DND-41 (cell line): ENCODE measurements around the gene LONRF2.

Experiments used
- ATAC-seq: fragments of 200-7000 bp; cut with Tn5 transposase; 3 replicates; pipeline ENCODE4 v1.9.1; 2021; ENCODE audit warnings: low read depth; ENCODE audit not compliant: insufficient read depth
- DNase-seq: peaks from one replicate; pipeline ENCODE4 v3.0.0-alpha.2; 2020
- H2AFZ ChIP-seq: 2 replicates; pipeline ENCODE4 v1.6.0; 2012; ENCODE audit warnings: low read depth, low read length
- H3K27ac ChIP-seq: 2 replicates; pipeline ENCODE4 v1.5.1; 2012; ENCODE audit warnings: low read length, inconsistent platforms
- H3K27me3 ChIP-seq: fragments of 200-600 bp; sonication (generic); 2 replicates; pipeline ENCODE4 v1.6.0; 2012; ENCODE audit warnings: low read length, mild to moderate bottlenecking, inconsistent platforms; ENCODE audit not compliant: insufficient read depth, poor library complexity
- H3K36me3 ChIP-seq: 2 replicates; pipeline ENCODE4 v1.5.1; 2012; ENCODE audit warnings: low read length, inconsistent platforms; ENCODE audit not compliant: insufficient read depth
- H3K4me1 ChIP-seq: 2 replicates; pipeline ENCODE4 v1.5.1; 2012; ENCODE audit warnings: mild to moderate bottlenecking, low read length; ENCODE audit not compliant: insufficient read depth
- H3K4me2 ChIP-seq: 2 replicates; pipeline ENCODE4 v1.6.0; 2012; ENCODE audit warnings: mild to moderate bottlenecking, moderate library complexity, low read length, inconsistent platforms; ENCODE audit not compliant: insufficient read depth
- H3K4me3 ChIP-seq, 2 experiments: fragments of 200-600 bp in 1 of 2; shearing (Covaris generic) in 1 of 2; 2 replicates each; pipeline ENCODE4 v1.5.1; 2012 to 2016; ENCODE audit warnings: inconsistent platforms in 2 of 2, low read length in 2 of 2, mild to moderate bottlenecking in 2 of 2, low read depth in 1 of 2, moderate library complexity in 1 of 2
- H3K79me2 ChIP-seq: 2 replicates; pipeline ENCODE4 v1.6.0; 2012; ENCODE audit warnings: low read length, inconsistent platforms; ENCODE audit not compliant: insufficient read depth
- H3K9ac ChIP-seq: 2 replicates; pipeline ENCODE4 v1.6.0; 2012; ENCODE audit warnings: low read depth, mild to moderate bottlenecking, inconsistent platforms, low read length, moderate library complexity
- H3K9me3 ChIP-seq: 2 replicates; pipeline ENCODE4 v1.5.1; 2012; ENCODE audit warnings: low read length, moderate library complexity, mild to moderate bottlenecking, inconsistent platforms; ENCODE audit not compliant: insufficient read depth, severe bottlenecking
- H4K20me1 ChIP-seq: 2 replicates; pipeline ENCODE4 v1.6.0; 2012; ENCODE audit warnings: low read length; ENCODE audit not compliant: insufficient read depth
- CTCF ChIP-seq: IDR thresholded peaks from 2 replicates; pipeline ENCODE4 v1.5.1; 2012; ENCODE audit warnings: borderline replicate concordance, low read length, moderate library complexity, mild to moderate bottlenecking; ENCODE audit not compliant: poor library complexity, severe bottlenecking; ENCODE audit errors: extremely low read depth
- EZH2 ChIP-seq: IDR thresholded peaks from 3 replicates; pipeline ENCODE4 v1.6.1; 2012; ENCODE audit warnings: borderline replicate concordance, low read depth, mild to moderate bottlenecking, moderate library complexity, low read length, inconsistent platforms; ENCODE audit not compliant: severe bottlenecking

LONRF2 gene

DNA sequence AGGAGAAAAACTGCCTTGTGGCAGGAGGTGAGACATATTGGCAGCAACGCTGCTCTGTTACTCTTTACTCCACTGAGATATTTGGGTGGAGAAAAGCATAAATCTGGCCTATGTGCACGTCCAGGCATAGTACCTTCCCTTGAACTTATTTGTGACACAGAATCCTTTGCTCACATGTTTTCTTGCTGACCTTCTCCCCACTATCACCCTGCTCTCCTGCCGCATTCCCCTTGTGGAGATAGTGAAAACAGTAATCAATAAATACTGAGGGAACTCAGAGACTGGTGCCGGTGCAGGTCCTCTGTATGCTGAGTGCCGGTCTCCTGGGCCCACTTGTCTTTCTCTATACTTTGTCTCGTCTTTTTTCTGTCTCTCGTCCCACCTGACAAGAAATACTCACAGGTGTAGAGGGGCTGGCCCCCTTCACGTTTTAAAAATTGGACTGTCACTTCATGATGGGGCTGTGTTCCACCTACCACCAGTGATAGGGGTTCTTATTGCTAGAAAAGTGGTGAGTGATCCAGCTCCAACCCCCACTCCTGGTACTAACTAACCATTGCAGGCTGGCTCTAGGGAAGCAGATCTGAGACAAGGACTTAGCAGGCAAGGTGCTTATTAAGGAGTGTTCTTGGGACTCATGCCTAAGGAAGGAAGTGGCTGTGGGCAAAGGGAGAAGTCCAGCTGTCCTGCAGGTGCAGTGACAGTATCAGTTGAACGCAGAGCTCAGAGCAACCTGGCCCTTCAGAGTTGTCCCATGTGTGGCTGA lies 51.7 kb downstream of the LONRF2 start:
- no peak overlapping the region for H3K4me3 ChIP-seq
- no peaks in the 10 kb centered on the region for H3K36me3 ChIP-seq
- H3K9me3 ChIP-seq, result no peaks in the 10 kb centered on the region
- no peaks in the 10 kb centered on the region; the same call in 1 of the 2 replicates for H3K4me1 ChIP-seq
- H3K27me3 ChIP-seq, result no peaks in the 10 kb centered on the region
- TF ChIP-seq EZH2, result no peak
- TF ChIP-seq CTCF, result no peak
- H3K4me2 ChIP-seq, result no peak overlapping the region
- H2AFZ ChIP-seq, result no peak overlapping the region
- DNase-seq (no peak), ATAC-seq (no peak)
- H3K79me2 ChIP-seq, result no peaks in the 10 kb centered on the region
- no peak overlapping the region for H3K9ac ChIP-seq
- H4K20me1 ChIP-seq, result no peaks in the 10 kb centered on the region
- no peak overlapping the region for H3K27ac ChIP-seq

DNA sequence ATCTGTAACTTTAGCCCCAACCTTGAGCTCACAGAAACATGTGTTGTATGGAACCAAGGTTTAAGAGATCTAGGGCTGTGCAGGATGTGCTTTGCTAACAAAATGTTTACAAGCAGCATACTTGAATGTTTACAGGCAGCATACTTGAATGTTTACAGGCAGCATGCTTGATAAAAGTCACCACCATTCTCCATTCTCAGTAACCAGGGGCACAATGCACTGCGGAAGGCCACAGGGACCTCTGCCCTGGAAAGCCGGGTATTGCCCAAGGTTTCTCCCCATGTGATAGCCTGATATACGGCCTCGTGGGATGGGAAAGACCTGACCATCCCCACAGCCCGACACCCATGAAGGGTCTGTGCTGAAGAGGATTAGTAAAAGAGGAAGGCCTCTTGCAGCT lies 52.4 kb downstream of the LONRF2 start:
- Histone ChIP-seq H3K27ac (no peak overlapping the region), H3K27me3 (no peaks in the 10 kb centered on the region), H3K4me3 (no peak overlapping the region), H3K4me2 (no peak overlapping the region), H4K20me1 (no peaks in the 10 kb centered on the region), H3K9ac (no peak overlapping the region), H3K9me3 (no peaks in the 10 kb centered on the region), H3K36me3 (no peaks in the 10 kb centered on the region), H3K79me2 (no peaks in the 10 kb centered on the region), H3K4me1 (no peaks in the 10 kb centered on the region; the same call in 1 of the 2 replicates), H2AFZ (no peak overlapping the region)
- DNase-seq (no peak), ATAC-seq (no peak)
- no peak for TF ChIP-seq CTCF

- Histone ChIP-seq H3K9me3 (no peaks in the 10 kb centered on the region), H4K20me1 (no peaks in the 10 kb centered on the region), H2AFZ (no peak overlapping the region), H3K27me3 (no peaks in the 10 kb centered on the region), H3K4me1 (no peaks in the 10 kb centered on the region; the same call in 1 of the 2 replicates), H3K4me3 (no peak overlapping the region), H3K79me2 (no peaks in the 10 kb centered on the region), H3K9ac (no peak overlapping the region), H3K4me2 (no peak overlapping the region), H3K27ac (no peak overlapping the region), H3K36me3 (no peaks in the 10 kb centered on the region)
- no peak for DNase-seq
- no peak for ATAC-seq
- TF ChIP-seq EZH2 (no peak), CTCF (no peak)
Measured at GRCh38 chr2:100268986-100269385, 53.3 kb downstream of the LONRF2 start.

DNA sequence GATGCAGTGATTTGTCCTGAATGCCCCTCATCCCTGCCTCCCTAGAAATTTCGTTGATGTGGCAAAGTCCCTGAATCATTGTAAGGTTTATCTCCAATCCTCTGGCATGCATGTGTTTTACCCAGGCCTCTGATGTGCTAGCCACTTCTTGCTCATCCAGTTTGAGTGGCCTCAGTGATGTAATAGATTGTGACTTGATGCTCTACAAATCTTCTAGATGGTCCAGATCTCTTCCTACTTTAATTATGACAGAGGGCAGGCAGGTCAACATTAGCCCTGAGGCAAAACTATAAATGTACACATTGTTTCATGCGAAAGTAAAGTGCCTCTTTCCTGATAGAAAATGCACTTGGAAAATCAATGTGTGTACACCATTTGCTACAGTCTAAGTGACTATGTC lies 54.5 kb downstream of the LONRF2 start:
- Histone ChIP-seq H3K79me2 (no peaks in the 10 kb centered on the region), H3K27me3 (no peaks in the 10 kb centered on the region), H3K4me1 (no peaks in the 10 kb centered on the region), H3K27ac (no peak overlapping the region), H3K9ac (no peak overlapping the region), H3K9me3 (no peaks in the 10 kb centered on the region), H3K4me3 (no peak overlapping the region), H2AFZ (no peak overlapping the region), H4K20me1 (no peaks in the 10 kb centered on the region), H3K4me2 (no peak overlapping the region), H3K36me3 (no peaks in the 10 kb centered on the region)
- DNase-seq (no peak), ATAC-seq (no peak)
- TF ChIP-seq CTCF (no peak), EZH2 (no peak)
